NCI-H345 treated with DMSO at 0.1 percent for 48 hours (cell line): ENCODE data around the gene ATP5PO.
A peak's percentile ranks its signal among the peaks of the same experiment; 100 is the strongest.

ENCODE experiments used
- DNase-seq: peaks from one replicate; lab custom pipeline; 2025; ENCODE audit not compliant: unreplicated experiment; lab: John Stamatoyannopoulos, UW

The ATP5PO gene, protein sequence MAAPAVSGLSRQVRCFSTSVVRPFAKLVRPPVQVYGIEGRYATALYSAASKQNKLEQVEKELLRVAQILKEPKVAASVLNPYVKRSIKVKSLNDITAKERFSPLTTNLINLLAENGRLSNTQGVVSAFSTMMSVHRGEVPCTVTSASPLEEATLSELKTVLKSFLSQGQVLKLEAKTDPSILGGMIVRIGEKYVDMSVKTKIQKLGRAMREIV

DNA sequence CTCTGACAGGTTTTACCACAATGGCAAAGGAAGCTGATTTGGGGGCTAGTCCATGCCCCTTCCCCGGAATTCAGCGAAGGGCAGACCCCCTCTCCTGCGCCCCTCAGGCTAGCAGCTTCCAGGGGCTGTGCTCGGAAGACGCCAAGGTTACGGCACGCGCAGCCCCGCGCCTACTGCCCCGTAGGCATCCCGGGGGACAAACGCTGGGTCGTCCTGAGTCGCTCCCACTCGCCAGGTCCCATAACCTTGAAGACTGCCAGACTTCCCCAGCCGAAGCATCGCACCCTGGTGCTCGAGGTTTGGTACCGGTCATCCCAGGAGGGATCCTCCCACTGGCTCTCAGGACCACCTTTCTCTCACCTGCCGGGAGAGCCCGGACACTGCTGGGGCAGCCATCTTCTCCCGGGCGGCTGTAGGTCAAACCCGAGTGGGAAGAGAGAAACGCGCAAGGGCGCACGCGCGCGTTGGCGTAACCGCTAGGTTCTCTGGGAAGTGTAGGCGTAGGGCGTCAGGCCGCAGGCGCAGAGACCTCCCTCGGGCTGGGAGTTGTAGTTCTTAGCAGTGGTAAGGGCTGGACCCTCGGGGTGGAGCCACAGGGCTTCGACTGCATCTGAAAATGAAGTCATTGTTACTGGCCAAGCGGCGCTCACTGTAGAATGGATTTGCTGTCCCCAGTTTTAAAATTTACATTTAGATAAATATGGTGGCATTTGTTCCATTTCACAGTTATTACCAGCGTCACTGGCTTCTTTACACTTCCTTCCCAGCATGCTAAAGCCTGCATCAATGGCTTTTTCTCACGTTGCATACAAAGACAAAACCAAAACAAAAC, at the start of gene ATP5PO:
Gene ATP5PO, minus strand, starts transcription at position 437 of the 832 bp plus-strand sequence. Its CDS starts 41 bp downstream, at position 396.
- DNase-seq: peak; percentile 99

- no peak for DNase-seq
Observed at GRCh38 chr21:33964706-33965325, 49.2 kb upstream of the ATP5PO start.

- no peak for DNase-seq
Observed at GRCh38 chr21:33963848-33964555, 48.4 kb upstream of the ATP5PO start.

GRCh38 chr21:33962290-33962689, 46.7 kb upstream of the ATP5PO start:
- no peak for DNase-seq

GRCh38 chr21:33961061-33961460, 45.5 kb upstream of the ATP5PO start:
- no peak for DNase-seq

GRCh38 chr21:33959680-33960079, 44.1 kb upstream of the ATP5PO start:
- no peak for DNase-seq

GRCh38 chr21:33954395-33954794, 38.8 kb upstream of the ATP5PO start:
- DNase-seq: no peak

DNA sequence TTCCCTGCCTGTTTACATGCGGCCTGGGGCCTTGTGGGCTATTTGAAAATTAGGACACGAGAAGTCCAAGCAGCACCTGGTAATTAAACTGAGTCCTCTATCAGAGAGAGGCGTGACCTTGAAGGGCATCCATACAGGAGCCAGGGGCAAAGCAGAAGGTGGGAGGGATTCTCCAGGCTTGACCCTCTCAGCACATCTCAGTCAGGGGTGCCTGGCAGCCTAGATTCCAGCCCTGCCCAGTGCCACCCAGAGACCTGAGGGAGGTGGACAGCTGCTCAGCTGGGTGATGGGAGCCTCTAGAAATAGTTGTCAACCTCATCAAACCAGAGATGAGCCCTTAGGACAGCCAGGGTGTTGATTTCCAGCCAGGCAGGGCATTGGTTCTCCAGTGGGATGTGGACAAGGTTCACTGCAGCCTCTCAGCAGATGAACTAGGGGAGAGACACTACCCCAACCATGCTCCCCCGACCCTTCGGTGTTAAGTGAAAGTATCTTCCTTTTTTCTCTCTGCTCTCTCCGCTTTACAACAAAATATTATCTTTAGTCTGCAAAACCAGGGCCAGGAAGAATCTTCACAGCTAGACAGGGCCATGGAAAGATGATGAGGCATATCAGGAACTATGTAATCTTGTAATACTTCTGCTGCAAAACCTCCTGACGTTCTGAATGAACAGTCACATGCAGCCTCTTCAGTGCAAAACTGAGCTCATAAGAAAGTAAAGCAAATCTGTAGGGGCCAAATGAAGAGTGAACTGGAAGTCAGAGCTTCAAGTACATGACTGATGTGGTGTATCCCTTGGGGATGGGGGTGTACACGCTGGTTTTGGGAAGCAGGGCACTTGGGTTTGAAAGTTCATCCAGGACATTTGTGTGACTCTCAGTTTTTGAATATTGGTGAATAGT, 35.9 kb upstream of the ATP5PO start:
- DNase-seq: no peak

- DNase-seq: no peak
Observed at GRCh38 chr21:33950431-33951079, 35.0 kb upstream of the ATP5PO start.

DNA sequence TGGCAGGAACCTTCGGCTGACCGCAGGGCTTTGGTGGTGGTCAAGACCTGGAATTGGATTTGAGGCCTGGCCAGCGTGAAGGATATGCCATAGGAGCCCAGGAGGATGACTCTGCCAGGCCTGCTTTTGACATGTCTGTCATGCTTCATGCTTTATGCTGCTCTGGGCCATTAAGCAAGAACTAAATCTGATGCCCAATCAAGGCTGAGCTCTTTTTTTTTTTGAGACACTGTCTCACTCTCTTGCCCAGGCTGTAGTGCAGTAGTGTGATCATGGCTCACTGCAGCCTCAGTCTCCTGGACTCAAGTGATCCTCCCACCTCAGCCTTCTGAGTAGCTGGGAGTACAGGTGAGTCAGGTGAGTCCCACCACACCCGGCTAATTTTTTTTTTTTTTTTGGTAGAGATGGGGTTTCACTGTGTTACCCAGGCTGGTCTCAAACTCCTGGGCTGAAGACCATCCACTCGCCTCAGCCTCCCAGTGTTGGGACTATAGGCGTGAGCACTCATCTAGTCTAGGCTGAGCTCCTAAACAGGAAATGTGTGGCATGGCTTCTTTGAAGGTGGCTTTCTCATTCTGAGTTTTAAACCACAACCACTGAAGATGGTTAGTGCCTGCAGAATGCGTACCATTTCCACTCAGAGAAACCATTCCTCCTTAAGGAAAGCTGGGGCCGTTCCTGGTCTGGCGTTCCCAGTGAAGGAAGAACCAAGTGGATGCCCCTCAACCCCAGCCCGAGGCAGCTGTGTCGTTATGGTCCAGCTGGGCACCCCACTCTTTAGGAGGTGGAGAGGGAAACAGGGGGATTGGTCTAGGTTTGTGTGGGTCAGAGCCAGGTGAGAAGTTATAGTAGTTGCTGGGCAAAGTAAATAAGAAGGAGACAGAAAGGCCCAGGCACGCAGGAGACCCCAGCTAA, 34.2 kb upstream of the ATP5PO start:
- no peak for DNase-seq

- no peak for DNase-seq
Observed at GRCh38 chr21:33948951-33949444, 33.4 kb upstream of the ATP5PO start.

DNA sequence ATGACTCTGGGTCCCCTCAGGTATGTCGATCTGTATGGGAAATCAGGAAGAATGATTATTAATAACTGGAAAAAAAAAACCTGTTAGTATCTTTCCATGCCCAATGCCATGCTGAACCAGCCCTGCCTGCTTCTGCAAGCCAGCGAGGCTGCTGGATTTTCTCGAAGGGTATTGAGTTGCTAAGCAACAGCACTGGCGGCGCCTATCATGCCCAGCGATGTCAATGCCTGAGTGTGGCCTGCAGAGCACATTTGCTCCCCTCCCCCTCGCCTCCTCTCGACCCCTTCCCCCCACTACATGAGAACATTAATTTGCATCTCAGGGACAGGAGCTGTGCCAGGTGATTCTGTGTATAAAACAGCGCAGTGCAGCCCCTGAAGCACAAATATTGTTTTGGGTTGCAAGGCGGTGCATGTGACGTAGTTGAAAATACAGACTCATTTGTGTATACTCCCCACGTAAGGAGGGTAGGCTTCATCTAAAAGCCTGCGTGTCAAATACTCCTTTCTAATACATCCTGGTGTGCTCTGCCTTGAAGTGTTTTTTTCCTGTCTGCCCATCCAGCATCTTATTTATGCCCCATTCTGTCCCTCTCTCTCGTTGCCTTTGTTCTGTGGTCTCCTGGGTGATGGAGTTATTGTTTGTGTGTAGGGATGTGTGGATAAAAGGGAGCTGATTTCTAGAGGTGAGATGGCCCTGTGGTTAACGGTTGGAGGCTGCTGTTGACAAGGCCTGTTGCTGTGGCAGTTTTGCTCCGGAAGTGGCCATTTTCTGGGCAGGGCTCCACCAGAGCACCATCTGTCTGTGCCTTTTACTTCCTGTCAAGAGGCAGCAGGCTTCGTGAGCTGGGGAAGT, 32.7 kb upstream of the ATP5PO start:
- peak; percentile 75 for DNase-seq

- peak; percentile 67 for DNase-seq
Observed at GRCh38 chr21:33947451-33948095, 32.0 kb upstream of the ATP5PO start.

- DNase-seq: no peak
Observed at GRCh38 chr21:33945652-33946270, 30.2 kb upstream of the ATP5PO start.

DNA sequence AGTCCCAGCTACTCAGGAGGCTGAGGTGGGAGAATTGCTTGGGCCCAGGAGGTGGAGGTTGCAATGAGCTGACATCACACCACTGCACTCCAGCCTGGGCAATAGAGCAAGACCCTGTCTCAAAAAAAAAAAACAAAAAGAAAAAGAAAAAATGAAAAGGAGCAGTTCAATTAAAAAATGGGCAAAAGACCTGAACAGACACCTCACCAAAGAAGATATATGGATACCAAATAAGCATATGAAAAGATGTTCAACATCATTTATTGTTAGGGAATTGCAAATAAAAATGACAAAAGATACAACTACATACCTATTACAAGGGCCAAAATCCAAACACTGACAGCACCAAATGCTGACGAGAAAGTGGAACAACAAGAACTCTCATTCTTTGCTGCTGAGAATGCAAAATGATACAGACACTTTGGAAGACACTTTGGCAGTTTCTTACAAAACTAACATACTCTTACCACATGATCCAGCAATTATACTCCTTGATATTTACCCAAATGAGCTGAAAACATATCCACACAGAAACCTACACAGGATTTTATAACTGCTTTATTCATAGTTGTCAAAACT, 28.7 kb upstream of the ATP5PO start:
- DNase-seq: no peak

- DNase-seq: peak; percentile 99
Observed at GRCh38 chr21:33943293-33943692, 27.7 kb upstream of the ATP5PO start.
